ENCODE results near the gene CTRB1.

DNA sequence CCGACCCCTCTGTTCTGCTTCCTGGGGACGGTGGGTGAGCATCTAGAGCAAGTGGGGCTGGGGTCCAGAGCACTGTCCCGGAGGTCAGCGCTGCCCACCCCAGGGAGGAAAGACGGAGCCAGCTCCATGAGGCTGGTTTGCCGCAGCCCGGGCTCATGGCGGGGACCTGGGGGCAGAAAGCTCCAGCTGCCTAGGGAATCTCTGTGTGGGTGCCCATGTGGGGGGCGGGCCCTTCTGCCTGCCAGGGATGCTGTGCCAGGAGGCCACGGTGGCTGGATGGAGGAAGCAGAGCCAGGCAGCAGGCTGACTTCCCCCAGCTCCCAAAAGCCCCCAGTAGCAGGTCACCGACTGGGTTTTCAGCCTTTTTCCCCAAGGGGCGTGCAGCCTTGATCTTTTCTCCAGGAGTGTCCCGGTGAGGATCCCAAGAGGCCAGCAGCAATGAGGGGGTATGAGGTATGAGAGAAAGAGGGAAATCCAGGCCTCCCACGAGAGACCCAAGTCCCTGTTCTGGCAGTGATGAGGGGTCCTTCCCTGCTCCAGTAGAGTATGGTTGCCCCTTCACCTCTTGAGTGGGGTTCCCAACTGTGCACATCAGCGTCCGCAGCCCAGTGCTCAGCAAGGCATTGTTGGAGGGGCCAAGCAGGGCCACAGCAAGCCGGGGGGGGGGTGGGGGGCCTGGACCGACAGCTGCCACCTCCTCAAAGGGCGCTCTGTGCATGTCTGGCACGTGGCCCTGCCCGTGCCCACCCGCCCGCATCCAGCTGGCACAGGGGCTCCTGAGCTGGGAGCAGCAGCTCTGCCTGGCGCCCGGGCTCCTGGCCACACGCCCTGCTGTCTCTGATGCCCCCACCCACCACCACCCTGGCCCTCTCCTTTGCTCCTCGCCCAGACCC lies 48.2 kb downstream of the CTRB1 start:
- TF ChIP-seq POLR2AphosphoS5 (IDR thresholded peaks at IDR 0.05): no peak
- TF ChIP-seq, protein P1, sequence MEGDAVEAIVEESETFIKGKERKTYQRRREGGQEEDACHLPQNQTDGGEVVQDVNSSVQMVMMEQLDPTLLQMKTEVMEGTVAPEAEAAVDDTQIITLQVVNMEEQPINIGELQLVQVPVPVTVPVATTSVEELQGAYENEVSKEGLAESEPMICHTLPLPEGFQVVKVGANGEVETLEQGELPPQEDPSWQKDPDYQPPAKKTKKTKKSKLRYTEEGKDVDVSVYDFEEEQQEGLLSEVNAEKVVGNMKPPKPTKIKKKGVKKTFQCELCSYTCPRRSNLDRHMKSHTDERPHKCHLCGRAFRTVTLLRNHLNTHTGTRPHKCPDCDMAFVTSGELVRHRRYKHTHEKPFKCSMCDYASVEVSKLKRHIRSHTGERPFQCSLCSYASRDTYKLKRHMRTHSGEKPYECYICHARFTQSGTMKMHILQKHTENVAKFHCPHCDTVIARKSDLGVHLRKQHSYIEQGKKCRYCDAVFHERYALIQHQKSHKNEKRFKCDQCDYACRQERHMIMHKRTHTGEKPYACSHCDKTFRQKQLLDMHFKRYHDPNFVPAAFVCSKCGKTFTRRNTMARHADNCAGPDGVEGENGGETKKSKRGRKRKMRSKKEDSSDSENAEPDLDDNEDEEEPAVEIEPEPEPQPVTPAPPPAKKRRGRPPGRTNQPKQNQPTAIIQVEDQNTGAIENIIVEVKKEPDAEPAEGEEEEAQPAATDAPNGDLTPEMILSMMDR (IDR thresholded peaks at IDR 0.05): no peak

Data from gastroesophageal sphincter (tissue), 3 donors.